T-helper 22 cell (primary cell): Measurements from ENCODE around the gene OR6C76.
"Not testable (repeated sequence)": the region's sequence is repeated elsewhere in the genome, so short reads cannot be mapped to it uniquely, and the experiment has no call there.

Source experiments
- DNase-seq: peaks from one replicate; pipeline ENCODE4 v3.0.0-alpha.2; 2020; ENCODE audit warnings: low read depth

OR6C76 gene

GRCh38 chr12:55425954-55426353 lies at the start of gene OR6C76:
TSS of gene OR6C76 (plus strand) at chr12:55426254. CDS start at chr12:55426254, 0 bp downstream.
- DNase-seq = no peak

GRCh38 chr12:55385891-55386290 lies 40.2 kb upstream of the OR6C76 start:
- no peak for DNase-seq

GRCh38 chr12:55392032-55392795 lies 33.8 kb upstream of the OR6C76 start:
- DNase-seq = no peak

GRCh38 chr12:55396326-55396725 lies 29.7 kb upstream of the OR6C76 start:
- no peak for DNase-seq

DNA sequence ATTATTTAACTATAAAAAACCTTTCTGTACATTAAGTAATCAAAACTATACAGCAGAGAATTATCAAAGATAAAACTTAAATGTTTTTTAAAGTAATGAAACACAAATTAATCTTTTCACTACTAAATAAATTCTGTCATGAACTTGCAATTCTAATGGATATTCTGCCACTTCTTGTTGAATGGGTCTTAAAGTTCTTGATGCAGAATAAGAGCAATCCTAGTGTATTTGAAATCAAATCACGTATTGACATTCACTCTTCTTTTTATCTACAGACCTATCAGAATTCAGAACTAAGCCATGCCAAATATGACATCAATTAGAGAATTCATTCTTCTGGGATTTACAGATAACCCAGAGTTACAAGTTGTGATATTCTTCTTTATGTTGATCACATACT lies 25.8 kb upstream of the OR6C76 start, which contains the start of gene OR6C65:
Gene OR6C65 (plus strand): TSS at position 301 of the 400 bp plus-strand sequence. CDS start 0 bp downstream, at position 301.
- DNase-seq = no peak

- DNase-seq = no peak
Measured at GRCh38 chr12:55407866-55408265, 18.2 kb upstream of the OR6C76 start.

- DNase-seq = not testable (repeated sequence)
Measured at GRCh38 chr12:55409133-55409532, 16.9 kb upstream of the OR6C76 start.

- not testable (repeated sequence) for DNase-seq
Measured at GRCh38 chr12:55412138-55412537, 13.9 kb upstream of the OR6C76 start.

DNA sequence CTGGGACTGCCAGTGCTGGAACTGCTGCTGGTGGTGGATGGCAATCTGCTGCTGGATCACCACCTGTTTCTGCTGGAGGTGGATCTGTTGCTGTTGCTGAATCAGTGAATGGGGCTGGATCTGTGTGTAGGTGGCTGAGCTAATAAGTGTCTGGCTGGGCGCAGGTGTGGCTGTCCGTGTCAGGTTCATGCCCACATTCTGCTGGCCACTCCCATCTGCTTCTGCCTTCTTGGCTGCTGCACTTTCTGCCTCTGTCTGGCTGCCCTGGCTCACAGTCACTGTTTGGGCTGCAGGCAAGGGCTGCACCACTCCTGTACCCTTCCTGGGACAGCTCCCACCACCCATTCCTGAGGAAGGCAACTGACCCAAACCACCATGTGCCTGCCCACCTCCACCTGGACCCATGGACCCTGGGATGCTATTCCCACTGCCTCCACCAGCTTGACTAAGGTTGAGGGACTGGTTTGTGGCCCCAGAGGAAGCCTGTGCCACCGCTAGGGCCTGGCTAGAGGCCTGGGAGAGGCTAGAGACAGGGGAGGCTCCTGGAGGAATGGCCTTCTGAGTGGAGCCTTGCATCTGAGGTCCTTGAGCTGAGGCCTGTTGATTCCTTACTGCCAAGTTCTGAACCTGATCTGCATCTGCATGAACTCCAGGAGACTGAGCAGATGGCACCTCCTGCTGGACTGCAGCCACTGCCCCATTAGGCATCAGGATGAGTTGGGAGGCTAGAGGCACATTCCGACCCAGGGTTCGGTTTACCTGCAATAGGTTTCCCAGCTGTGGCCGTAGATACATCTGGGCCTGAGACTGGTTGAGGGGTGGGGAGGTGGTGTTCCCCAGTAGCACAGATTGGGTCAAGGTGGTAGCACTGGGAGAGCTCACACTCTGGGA lies 12.3 kb upstream of the OR6C76 start:
- not testable (repeated sequence) for DNase-seq

DNA sequence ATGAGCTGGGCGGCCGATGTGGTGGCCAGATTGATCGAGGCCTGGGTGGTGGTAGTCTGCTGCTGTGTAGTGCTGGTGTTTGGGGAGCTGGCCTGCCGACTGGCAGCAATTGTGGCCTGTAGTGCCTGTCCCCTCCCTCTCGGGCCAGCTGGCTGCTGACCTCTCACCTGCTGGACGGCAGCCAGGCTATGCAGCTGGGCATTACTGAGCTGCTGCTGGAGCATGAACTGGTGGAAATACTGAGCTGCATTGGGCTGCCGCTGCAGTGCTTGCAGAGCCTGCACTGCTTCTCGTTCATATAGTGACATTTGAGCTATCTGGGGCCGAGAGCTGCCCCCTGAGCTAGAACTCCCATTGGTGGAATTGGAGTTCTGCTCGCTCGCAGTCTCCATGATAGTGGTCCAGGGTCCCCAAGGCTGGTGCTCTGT lies 11.6 kb upstream of the OR6C76 start:
- DNase-seq = not testable (repeated sequence)

DNA sequence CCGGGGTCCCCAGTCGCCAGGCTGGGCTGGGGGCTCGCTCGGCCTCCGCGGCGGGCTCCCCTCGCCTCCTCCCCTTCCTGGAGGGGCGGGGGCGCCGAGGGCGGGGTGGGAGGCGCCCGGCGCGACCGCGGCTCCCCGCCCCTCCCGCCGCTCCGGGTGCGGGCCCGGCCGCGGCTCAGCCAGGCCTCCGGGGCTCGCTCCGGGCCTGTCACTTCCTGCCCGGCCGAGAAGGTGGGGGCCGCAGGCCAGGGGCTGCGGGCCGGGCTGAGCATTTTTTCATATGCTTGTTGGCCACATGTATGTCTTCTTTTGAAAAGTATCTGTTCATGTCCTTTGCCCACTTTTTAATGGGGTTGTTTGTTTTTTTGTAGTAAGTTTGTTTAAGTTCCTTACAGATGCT lies 11.2 kb upstream of the OR6C76 start:
- not testable (repeated sequence) for DNase-seq

GRCh38 chr12:55416961-55417360 lies 9.1 kb upstream of the OR6C76 start:
- no peak for DNase-seq

GRCh38 chr12:55420307-55420962 lies 5.6 kb upstream of the OR6C76 start:
- no peak for DNase-seq

DNA sequence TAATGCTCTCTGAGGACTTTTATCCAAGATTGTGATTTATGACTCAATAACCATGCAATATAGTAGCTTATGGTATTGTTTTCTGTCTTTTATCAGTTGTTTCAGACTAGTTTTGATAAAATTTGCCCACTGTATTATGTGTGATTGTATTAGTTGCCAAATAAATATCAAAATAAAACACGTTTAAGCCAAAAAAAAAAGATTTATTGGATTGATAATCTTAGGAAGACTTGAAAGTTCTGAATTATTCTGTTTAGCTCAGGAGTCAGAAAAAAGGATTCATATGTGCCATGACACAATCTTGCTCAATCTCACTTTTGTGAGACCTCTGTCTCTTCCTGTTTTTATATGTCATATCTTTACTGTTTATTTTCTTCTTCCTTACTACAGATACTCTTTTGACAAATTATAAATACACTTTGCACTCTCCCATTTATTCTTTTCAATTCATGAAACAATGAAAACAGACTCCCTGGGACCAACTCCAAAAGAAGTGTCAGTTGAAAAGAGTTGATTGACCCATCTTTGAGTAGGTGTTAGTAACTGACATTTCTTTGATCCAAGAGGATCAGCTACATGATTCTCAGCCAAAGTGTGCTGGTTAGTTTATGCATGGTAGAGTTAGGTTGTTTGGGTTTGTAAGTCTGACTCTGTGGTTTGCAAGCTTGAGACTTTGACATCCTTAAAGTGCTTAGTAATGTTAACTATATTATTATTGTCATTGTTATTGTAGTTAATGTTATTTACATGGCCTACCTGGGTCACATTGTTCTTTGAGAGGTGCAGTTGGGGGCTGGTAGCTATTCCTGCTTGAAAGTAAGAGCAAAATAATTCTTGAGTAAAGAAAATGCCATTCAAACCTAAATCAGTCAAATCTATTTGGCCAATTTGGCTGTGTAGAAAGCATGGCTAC lies 2.5 kb downstream of the OR6C76 start:
- no peak for DNase-seq

GRCh38 chr12:55441233-55441632 lies 15.2 kb downstream of the OR6C76 start:
- DNase-seq = not testable (repeated sequence)

DNA sequence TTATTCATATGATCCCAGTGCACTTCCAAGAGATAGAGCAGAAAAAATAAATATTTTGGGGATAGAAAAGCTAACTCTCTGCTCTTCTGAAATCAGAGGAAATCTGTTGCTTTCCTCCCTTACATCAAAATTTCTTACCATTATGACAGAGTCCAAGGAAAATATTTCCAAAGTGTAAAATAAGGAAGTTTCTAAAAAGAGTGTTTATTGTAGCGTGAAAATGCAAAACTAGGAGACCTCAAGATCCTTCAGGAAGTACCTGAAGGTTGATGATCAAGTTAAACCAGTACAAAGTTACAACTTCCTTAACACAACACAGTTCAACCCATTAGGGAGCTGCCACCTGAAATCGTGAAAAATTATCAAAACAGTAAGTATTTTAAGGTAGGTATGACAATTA lies 17.7 kb downstream of the OR6C76 start, which contains the start of gene OR6C2:
Gene OR6C2 (plus strand): TSS at position 301 of the 400 bp plus-strand sequence. CDS start 8,138 bp downstream, outside the sequence.
- DNase-seq = no peak

DNA sequence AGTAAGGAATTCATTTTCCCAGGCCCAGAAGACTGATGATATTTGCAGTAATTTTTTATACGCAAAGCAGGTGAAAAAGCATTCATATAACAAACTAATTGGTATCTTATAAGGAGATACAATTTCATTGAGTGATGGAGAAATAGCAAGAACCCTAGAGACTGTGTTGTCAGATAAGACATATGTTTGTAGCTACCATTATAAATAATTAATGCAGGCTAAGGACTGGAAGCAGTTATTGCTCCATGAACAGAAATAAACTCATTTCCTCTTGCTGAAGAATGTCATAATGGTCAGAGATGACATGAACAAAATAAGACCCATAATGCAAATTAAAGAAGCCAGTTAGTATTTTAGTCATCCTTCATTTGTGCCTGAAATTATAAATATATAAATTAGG lies 19.3 kb downstream of the OR6C76 start:
- DNase-seq = no peak

- no peak for DNase-seq
Measured at GRCh38 chr12:55446326-55446725, 20.3 kb downstream of the OR6C76 start.

- no peak for DNase-seq
Measured at GRCh38 chr12:55448825-55449224, 22.8 kb downstream of the OR6C76 start.

DNA sequence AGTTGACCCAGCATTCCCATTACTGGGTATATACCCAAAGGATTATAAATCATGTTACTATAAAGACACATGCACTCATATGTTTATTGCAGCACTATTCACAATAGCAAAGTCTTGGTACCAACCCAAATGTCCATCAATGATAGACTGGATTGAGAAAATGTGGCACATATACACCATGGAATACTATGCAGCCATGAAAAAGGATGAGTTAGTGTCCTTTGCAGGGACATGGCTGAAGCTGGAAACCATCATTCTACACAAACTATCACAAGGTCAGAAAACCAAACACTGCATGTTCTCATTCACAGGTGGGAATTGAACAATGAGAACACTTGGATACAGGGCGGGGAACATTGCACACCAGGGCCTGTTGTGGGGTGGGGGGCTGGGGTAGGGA lies 38.9 kb downstream of the OR6C76 start:
- DNase-seq = not testable (repeated sequence)

DNA sequence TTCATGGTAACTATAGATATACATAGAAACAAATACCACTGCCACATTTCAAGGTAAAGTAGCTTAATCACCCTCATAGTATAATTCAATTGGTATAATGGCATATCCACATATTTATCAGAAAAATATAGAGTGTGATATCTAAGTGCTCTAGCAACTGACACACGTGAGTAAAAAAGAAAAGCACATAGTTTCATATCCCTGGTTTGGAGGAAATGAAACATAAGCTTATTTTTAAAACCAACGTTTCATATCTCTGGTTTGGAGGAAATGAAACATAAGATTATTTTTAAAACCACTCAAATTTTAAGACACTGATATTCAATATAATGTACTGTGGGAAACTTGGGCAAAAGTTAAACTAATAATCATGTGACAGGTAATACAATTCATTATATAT lies 41.8 kb downstream of the OR6C76 start:
- DNase-seq = no peak
